HEK293T (cell line): ENCODE measurements around the gene VAX1.

ENCODE experiments used
- BHLHE40 ChIP-seq: fragments of 450-650 bp; IDR thresholded peaks from 2 replicates; pipeline ENCODE4 v1.6.1; 2016; ENCODE audit warnings: mild to moderate bottlenecking, moderate library complexity, borderline replicate concordance
- ELF4 ChIP-seq: fragments of 450-650 bp; IDR thresholded peaks from 2 replicates; pipeline ENCODE4 v1.6.1; 2017; ENCODE audit warnings: antibody characterized with exemption
- FOXM1 ChIP-seq: fragments of 450-650 bp; IDR thresholded peaks from 2 replicates; pipeline ENCODE4 v1.6.1; 2017; ENCODE audit warnings: mild to moderate bottlenecking, borderline replicate concordance
- SP1 ChIP-seq: fragments of 450-650 bp; IDR thresholded peaks from 2 replicates; pipeline ENCODE4 v1.6.1; 2017
- SUZ12 ChIP-seq: fragments of 450-650 bp; IDR thresholded peaks from 2 replicates; pipeline ENCODE4 v1.6.1; 2016; ENCODE audit warnings: mild to moderate bottlenecking

DNA sequence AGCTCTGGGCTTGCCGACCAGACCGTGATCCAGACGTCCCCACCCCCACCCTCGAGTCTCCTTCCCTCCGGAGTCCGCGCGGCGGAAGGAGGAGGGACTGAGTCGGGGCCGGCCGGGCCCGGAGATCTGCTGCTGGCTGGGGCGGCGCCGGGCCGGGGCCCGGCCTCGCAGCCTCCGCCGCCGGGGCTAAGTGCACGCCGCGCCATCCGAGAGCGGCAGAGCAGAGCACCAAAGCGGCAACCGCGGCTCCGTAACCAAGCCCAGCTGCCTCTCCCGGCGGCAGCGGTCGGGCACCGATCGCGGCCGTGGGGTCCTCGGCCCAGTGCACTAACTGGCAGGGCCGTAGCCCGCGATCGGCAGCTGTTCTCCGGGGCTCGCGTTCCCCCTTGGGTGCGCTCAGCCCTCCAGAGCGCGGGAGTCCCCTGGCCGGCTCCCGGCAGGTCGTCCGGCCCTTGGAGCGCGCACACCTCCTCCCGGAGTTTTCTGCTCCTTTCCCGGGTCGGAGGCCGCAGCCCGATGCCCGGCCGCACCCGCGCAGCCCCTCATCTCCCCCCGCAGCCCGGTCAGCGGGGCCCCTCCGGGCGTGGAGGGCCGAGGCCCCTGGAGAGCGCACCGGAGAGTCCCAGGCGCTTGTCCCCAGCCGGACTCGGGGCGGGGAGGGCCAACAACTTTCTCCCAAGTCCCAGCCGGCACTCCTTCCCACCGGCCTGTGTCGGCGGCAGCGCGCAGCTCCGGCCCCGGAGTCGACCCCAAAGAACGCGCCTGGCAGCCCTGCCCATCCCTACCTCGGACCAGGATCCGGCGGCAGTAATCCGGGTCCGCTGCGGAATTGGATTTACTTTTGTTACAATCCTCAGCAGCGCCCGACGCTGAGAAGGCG, 799 bp downstream of the VAX1 start:
- TF ChIP-seq FOXM1, result no peak
- TF ChIP-seq BHLHE40, result no peak
- TF ChIP-seq SUZ12, result no peak
- TF ChIP-seq SP1, result no peak
- TF ChIP-seq ELF4, result no peak
